Endodermal cell (in vitro differentiated cells): ENCODE measurements around the gene SPOP. TPM values are rescaled to one million over a fixed set of nuclear protein-coding genes. Genes with fewer than 3 reads are reported as not detected.

Source experiments
- DNase-seq: peaks from one replicate; pipeline ENCODE4 v3.0.0-alpha.2; 2017
- H3K27ac ChIP-seq: 2 replicates; pipeline ENCODE4 v1.5.1; 2013; ENCODE audit warnings: mild to moderate bottlenecking, low read depth, low read length, moderate library complexity
- H3K27me3 ChIP-seq: 2 replicates; pipeline ENCODE4 v1.6.1; 2013; ENCODE audit warnings: mild to moderate bottlenecking, low read length, moderate library complexity; ENCODE audit not compliant: insufficient read depth, control insufficient read depth, poor library complexity, severe bottlenecking
- H3K36me3 ChIP-seq: 2 replicates; pipeline ENCODE4 v1.7.0; 2013; ENCODE audit warnings: mild to moderate bottlenecking, low read length, moderate library complexity; ENCODE audit not compliant: control insufficient read depth, insufficient read depth
- H3K4me1 ChIP-seq: one replicate; pipeline ENCODE4 v1.7.0; 2013; ENCODE audit warnings: low read length; ENCODE audit not compliant: control insufficient read depth, insufficient read depth
- H3K4me3 ChIP-seq: 2 replicates; pipeline ENCODE4 v1.5.1; 2013; ENCODE audit warnings: mild to moderate bottlenecking, low read length, moderate library complexity
- H3K9ac ChIP-seq: 2 replicates; pipeline ENCODE4 v1.6.1; 2013; ENCODE audit warnings: mild to moderate bottlenecking, low read length, moderate library complexity; ENCODE audit not compliant: poor library complexity, severe bottlenecking; ENCODE audit errors: extremely low read depth
- H3K9me3 ChIP-seq: 2 replicates; pipeline ENCODE4 v1.6.1; 2013; ENCODE audit warnings: mild to moderate bottlenecking, low read length, moderate library complexity; ENCODE audit not compliant: control insufficient read depth
- H3K27ac Mint-ChIP-seq: 2 replicates; pipeline ENCODE4 v1.8.0; 2020; ENCODE audit warnings: mixed read lengths
- H3K27me3 Mint-ChIP-seq: 2 replicates; pipeline ENCODE4 v1.8.0; 2021; ENCODE audit warnings: mild to moderate bottlenecking, mixed read lengths; ENCODE audit not compliant: insufficient read depth
- H3K36me3 Mint-ChIP-seq: 2 replicates; pipeline ENCODE4 v1.8.0; 2020; ENCODE audit warnings: low read depth, mixed read lengths
- H3K4me1 Mint-ChIP-seq: 2 replicates; pipeline ENCODE4 v1.8.0; 2020; ENCODE audit warnings: mixed read lengths
- H3K4me3 Mint-ChIP-seq: 2 replicates; pipeline ENCODE4 v1.8.0; 2020; ENCODE audit warnings: mild to moderate bottlenecking, moderate library complexity, mixed read lengths
- H3K9me3 Mint-ChIP-seq: 2 replicates; pipeline ENCODE4 v1.8.0; 2020; ENCODE audit warnings: mild to moderate bottlenecking, mixed read lengths
- WGBS, 2 experiments: methylation state at CpG; one replicate each; pipeline versions ENCODE4 v1.1.5 to v1.1.7; 2013; ENCODE audit warnings: missing lambda C conversion rate in 2 of 2, mixed read lengths in 1 of 2; ENCODE audit not compliant: insufficient coverage in 1 of 2, insufficient read length in 1 of 2; 5-methylcytosine and 5-hydroxymethylcytosine counted together
- total RNA-seq, 2 donors: library from RNA; stranded (reverse); fragmentation: NEBNext Ultra II Directional in 1 of 2; extraction: Animal tissue kit (Norgen Biotek cat#: 25700) in 1 of 2; gene quantifications; 2 replicates in 1 of 2; 3 replicates in 1 of 2; pipeline ENCODE4 v1.2.1, GENCODE V29; 2021
- TF ChIP-seq, protein P1 (sequence below): fragments of 200-600 bp; sonication (generic); conservative IDR thresholded peaks from 2 replicates; pipeline ENCODE4 v1.5.0; 2021; ENCODE audit warnings: antibody characterized with exemption, mild to moderate bottlenecking

The SPOP gene
- total RNA-seq, 2 donors from 2014 or later: 39.9 to 41.3 TPM

DNA sequence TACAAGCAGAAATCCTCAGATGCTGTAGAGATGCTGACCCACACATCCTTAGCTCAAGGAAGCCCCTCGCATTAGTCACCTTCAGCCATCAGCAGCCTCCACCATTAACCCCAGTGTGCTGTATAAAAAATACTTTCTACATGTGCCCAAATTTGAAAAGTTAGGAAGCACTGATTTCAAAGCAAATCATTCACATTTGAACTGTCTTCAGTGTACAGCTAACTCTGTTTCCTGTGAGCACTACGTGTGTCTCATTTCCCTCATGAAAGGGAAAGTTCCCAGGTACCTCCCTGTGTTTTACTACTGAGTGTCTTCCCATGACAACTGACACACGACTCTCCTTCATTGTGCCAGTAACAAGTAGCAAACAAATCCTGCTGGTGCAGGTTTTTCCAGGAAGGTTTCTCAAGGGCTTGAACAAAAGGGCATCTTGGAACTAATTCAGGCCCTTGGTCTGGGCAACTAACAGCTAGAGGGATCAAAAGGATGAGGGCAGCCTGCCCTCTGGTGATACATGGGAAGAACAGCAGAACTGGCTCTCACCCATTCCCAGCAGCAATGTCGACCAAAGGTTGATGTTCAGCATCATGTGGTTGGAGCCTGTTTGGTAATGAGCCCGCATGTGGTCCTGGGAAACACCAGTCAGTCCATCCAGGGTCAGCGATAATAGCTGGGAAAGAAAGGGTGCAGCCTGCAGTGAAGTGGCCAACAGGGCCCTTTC lies 25.8 kb upstream of the SPOP start:
- Mint-ChIP-seq H3K27me3 (no peaks in the 10 kb centered on the region), H3K4me3 (no peak overlapping the region), H3K27ac (no peak overlapping the region), H3K4me1 (peaks cover 8% of the 10 kb centered on the region), H3K36me3 (peaks cover 52% of the 10 kb centered on the region), H3K9me3 (no peaks in the 10 kb centered on the region)
- TF ChIP-seq, protein P1, sequence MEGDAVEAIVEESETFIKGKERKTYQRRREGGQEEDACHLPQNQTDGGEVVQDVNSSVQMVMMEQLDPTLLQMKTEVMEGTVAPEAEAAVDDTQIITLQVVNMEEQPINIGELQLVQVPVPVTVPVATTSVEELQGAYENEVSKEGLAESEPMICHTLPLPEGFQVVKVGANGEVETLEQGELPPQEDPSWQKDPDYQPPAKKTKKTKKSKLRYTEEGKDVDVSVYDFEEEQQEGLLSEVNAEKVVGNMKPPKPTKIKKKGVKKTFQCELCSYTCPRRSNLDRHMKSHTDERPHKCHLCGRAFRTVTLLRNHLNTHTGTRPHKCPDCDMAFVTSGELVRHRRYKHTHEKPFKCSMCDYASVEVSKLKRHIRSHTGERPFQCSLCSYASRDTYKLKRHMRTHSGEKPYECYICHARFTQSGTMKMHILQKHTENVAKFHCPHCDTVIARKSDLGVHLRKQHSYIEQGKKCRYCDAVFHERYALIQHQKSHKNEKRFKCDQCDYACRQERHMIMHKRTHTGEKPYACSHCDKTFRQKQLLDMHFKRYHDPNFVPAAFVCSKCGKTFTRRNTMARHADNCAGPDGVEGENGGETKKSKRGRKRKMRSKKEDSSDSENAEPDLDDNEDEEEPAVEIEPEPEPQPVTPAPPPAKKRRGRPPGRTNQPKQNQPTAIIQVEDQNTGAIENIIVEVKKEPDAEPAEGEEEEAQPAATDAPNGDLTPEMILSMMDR: peak; percentile 79
- peaks cover 60% of the 10 kb centered on the region for H3K36me3 ChIP-seq
- no peaks in the 10 kb centered on the region for H3K27me3 ChIP-seq
- H3K4me3 ChIP-seq: no peak overlapping the region
- no peak overlapping the region for H3K9ac ChIP-seq
- DNase-seq: peak; percentile 83
- no peaks in the 10 kb centered on the region for H3K4me1 ChIP-seq
- H3K27ac ChIP-seq: no peak overlapping the region
- WGBS, 2 experiments: 87% methylated on average over 5 to 6 of the region's 6 CpGs
- H3K9me3 ChIP-seq: no peaks in the 10 kb centered on the region

DNA sequence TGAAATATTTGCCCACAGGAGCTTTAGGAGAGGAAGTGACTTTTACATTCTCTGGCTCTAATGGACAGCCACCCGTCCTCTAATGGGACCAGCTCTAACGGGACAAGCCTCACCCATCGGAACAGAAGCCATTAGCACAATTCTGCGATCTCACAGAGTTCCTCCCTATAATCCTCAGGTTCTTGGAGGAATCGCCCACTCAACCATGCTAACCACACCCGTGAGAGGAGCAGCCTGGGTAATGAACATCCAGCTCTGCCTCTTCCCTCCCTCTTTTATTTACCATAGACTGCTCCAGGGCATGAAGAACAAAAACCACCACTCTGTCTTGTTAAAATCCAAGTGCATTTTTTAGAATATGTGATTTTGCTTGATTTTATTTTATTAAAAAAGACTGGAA lies 23.1 kb upstream of the SPOP start:
- no peaks in the 10 kb centered on the region for H3K27me3 ChIP-seq
- DNase-seq: no peak
- H3K36me3 ChIP-seq: peaks cover 58% of the 10 kb centered on the region
- H3K4me3 ChIP-seq: no peak overlapping the region
- WGBS, 2 experiments: 91 to 94% methylated on average over 5 to 6 of the region's 6 CpGs
- Mint-ChIP-seq H3K27ac (no peak overlapping the region), H3K4me1 (no peaks in the 10 kb centered on the region), H3K9me3 (no peaks in the 10 kb centered on the region), H3K4me3 (no peak overlapping the region), H3K27me3 (peaks cover 4% of the 10 kb centered on the region), H3K36me3 (peaks cover 52% of the 10 kb centered on the region)
- TF ChIP-seq, protein P1: no peak
- no peak overlapping the region for H3K27ac ChIP-seq
- H3K9me3 ChIP-seq: no peaks in the 10 kb centered on the region
- H3K4me1 ChIP-seq: no peaks in the 10 kb centered on the region
- H3K9ac ChIP-seq: no peak overlapping the region

DNA sequence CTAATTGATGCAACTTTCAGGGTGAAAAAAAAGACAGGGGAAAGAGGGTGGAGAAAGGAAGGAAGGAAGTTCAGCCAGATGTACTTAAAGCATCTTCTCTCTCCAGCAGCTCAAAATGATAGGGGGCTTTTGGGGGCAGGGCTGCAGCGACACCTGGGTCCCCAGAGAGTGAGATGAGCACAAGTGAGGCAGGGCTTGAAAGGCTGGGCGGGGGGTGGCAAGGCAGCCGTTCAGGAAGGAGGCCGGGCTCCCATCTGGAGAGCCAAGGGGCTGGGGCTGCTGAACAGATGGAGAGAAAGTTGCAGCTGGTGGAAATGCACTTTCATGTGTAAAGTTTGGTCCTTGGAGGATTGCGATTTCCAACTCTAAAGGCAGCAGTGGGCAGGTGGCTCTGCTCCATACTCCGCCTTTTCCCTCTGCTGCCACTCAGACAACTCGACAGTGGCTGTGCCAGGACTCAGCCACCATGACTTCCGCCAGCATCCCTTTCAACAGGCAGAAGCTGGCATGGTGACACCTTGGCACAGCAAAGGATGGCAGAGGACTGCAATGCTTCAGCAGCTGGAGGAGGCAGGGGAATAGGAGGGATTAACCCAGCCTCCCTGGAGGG lies 22.2 kb upstream of the SPOP start:
- Mint-ChIP-seq H3K27ac (no peak overlapping the region), H3K36me3 (peaks cover 46% of the 10 kb centered on the region), H3K27me3 (peaks cover 8% of the 10 kb centered on the region), H3K9me3 (no peaks in the 10 kb centered on the region), H3K4me1 (peaks cover 3% of the 10 kb centered on the region), H3K4me3 (no peak overlapping the region)
- 93 to 96% methylated on average over 8 of the region's 8 CpGs for WGBS, 2 experiments
- TF ChIP-seq, protein P1: no peak
- Histone ChIP-seq H3K27me3 (no peaks in the 10 kb centered on the region), H3K27ac (no peak overlapping the region), H3K9ac (no peak overlapping the region), H3K4me3 (no peak overlapping the region), H3K36me3 (peaks cover 49% of the 10 kb centered on the region), H3K4me1 (no peaks in the 10 kb centered on the region), H3K9me3 (no peaks in the 10 kb centered on the region)
- DNase-seq: no peak
